Skeletal muscle satellite cell (primary cell): ENCODE data around the gene TMEM255A.

Experiments
- H3K27me3 ChIP-seq: 2 replicates; pipeline ENCODE4 v1.7.0; 2013; ENCODE audit warnings: low read length; ENCODE audit not compliant: control insufficient read depth, insufficient read depth
- H3K36me3 ChIP-seq: 2 replicates; pipeline ENCODE4 v1.7.0; 2013; ENCODE audit warnings: mild to moderate bottlenecking, control low read depth, low read length; ENCODE audit not compliant: insufficient read depth
- H3K4me1 ChIP-seq: 2 replicates; pipeline ENCODE4 v1.7.0; 2013; ENCODE audit warnings: low read length; ENCODE audit not compliant: control insufficient read depth, insufficient read depth
- H3K4me2 ChIP-seq: 2 replicates; pipeline ENCODE4 v1.7.0; 2013; ENCODE audit warnings: mild to moderate bottlenecking, low read length
- H3K4me3 ChIP-seq: 2 replicates; pipeline ENCODE4 v1.7.0; 2013; ENCODE audit warnings: low read length
- H3K9ac ChIP-seq: 2 replicates; pipeline ENCODE4 v1.7.0; 2013; ENCODE audit warnings: mild to moderate bottlenecking, low read depth, low read length, moderate library complexity
- H3K9me3 ChIP-seq: replicated peaks from 2 replicates; pipeline ENCODE4 v1.7.0; 2013; ENCODE audit warnings: mild to moderate bottlenecking, control low read depth, low read length

The TMEM255A gene

DNA sequence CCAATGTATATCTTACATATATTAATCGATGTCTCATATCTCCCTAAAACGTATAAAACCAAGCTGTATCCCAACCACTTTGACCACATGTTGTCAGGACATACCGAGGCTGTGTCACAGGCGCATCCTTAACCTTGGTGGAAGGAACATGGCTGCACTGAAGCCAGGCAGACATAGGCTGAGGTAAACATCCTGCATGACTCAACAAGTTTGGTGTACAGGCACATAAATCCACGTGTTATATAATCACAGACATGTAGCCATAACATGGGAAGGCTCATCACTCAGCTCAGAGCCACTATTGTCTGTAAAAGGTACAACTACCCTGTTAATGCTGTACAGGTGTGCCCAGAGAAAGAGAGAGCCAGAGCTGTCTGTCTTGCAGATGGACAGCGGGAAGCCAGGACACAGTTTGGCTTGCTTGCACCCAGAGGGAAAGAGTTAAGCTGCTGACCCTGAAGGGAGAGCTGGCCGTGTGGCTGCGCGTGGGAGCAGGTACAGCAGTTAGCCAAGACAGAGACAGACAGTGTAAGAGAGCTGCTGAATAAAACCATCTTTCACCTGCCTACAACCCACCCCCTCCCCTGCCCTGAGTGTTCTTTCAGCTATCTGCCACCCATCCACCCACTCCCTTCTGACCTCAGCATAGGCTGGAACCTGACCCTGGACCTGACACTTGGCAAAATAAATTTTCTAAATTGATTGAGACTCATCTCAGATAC, 82.9 kb downstream of the TMEM255A start:
- Histone ChIP-seq H3K4me1 (no peaks in the 10 kb centered on the region), H3K9me3 (no peaks in the 10 kb centered on the region), H3K9ac (no peak overlapping the region), H3K4me3 (no peak overlapping the region), H3K27me3 (no peaks in the 10 kb centered on the region), H3K4me2 (no peak overlapping the region), H3K36me3 (no peaks in the 10 kb centered on the region)

DNA sequence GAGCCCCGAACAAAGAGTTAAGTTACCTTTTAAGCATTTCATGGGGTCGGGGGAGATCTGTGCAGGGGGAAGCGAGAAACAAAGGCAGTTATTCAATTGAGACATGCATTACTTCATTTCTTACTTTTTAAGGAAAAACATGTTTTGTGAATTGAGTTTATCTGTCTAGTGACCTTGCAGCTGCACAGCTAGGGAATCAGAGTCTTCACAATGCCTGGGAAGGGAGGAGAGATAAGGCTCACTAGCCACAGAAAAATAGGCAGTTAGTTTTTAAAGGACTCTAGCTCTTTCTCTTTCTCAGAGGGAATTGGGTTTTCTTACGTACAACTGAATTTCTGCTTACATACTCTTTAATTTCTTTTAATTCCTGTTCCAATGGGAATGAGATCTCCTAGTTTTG, 86.9 kb downstream of the TMEM255A start:
- H3K4me1 ChIP-seq = no peaks in the 10 kb centered on the region
- no peaks in the 10 kb centered on the region for H3K9me3 ChIP-seq
- no peak overlapping the region for H3K4me2 ChIP-seq
- no peaks in the 10 kb centered on the region for H3K36me3 ChIP-seq
- H3K4me3 ChIP-seq = no peak overlapping the region
- no peak overlapping the region for H3K9ac ChIP-seq
- no peaks in the 10 kb centered on the region for H3K27me3 ChIP-seq

DNA sequence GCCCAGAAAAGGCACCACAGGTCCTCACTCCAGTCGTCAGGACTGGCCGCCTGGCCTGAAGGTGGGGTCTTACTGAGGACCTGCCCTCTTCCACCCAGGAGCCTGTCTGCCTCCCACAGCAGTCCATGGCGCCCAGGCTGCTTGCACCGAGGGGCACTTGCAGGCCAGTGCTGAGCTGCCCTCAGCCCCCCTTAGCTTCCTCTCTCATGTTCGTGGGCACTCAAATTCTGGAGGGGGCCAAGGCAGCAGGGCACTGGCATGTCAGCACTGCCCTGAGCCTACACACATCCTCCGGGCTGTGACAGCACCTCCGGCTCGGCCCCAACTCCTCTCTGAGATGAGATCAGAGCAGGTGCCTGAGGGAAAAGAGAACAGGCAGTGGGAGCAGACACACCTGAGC, 87.9 kb downstream of the TMEM255A start:
- Histone ChIP-seq H3K9ac (no peak overlapping the region), H3K36me3 (no peaks in the 10 kb centered on the region), H3K4me2 (no peak overlapping the region)

DNA sequence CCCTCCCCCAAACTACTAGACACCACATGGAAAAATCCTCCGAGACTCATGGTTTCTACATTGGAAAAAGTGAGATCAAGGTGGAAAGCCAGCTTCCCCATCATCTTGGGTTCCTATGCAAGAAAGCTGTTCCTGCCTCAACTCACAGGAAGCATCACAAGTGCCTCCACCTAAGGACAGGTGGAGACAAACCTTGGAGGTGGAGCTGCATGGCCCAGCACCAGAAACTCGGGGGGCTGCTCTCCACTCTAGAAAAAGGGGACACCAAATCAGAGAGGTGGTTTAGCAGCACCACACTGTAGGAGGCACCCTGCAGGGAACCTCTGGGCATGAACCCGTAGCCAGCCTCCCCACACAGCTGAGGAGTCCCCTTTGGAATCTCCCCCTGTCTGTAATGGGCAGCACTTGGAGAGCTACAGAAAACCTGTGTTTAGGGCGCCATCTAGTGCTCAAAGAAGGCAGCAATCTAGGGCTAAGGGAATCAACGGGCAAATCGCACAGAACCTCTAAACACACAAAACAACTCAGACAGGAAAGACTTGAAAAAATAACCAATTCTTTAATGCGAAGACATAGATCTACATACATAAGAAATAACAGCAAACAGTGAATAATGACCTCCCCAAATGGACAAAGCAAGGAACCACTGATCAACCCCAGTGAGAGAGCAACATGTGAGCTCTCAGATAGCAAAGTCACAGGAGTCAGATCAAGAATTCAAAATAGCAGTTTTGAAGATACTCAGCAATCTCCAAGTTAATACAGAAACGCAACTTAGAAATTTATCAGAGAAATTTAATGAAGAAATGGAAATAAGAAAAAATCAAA, 97.6 kb downstream of the TMEM255A start:
- Histone ChIP-seq H3K9me3 (no peaks in the 10 kb centered on the region), H3K4me3 (no peak overlapping the region), H3K4me1 (no peaks in the 10 kb centered on the region), H3K27me3 (no peaks in the 10 kb centered on the region), H3K36me3 (no peaks in the 10 kb centered on the region), H3K9ac (no peak overlapping the region), H3K4me2 (no peak overlapping the region)

More for the DNA sequence above, 87.9 kb downstream of the TMEM255A start:
- no peaks in the 10 kb centered on the region for H3K27me3 ChIP-seq
- H3K9me3 ChIP-seq = no peaks in the 10 kb centered on the region
- H3K4me3 ChIP-seq = no peak overlapping the region
- H3K4me1 ChIP-seq = no peaks in the 10 kb centered on the region
